T47D (cell line): ENCODE data around the gene PRKCZ.

ENCODE experiments used
- DNase-seq, 2 experiments: peaks; one replicate each; pipeline versions ENCODE4 v3.0.0 to v3.0.0-alpha.2; 2011 to 2012; ENCODE audit warnings: low read depth in 1 of 2, low spot score in 1 of 2
- JUND ChIP-seq: IDR thresholded peaks from 2 replicates; pipeline ENCODE4 v1.6.1; 2012; ENCODE audit warnings: low read depth
- in situ Hi-C: cut with HindIII; loops from 2 replicates; pipeline ENCODE4 v1.10.0; 2016; ENCODE audit warnings: low sequenced_read_pairs, low pct_unique_long_range_greater_than_20kb

The PRKCZ gene

DNA sequence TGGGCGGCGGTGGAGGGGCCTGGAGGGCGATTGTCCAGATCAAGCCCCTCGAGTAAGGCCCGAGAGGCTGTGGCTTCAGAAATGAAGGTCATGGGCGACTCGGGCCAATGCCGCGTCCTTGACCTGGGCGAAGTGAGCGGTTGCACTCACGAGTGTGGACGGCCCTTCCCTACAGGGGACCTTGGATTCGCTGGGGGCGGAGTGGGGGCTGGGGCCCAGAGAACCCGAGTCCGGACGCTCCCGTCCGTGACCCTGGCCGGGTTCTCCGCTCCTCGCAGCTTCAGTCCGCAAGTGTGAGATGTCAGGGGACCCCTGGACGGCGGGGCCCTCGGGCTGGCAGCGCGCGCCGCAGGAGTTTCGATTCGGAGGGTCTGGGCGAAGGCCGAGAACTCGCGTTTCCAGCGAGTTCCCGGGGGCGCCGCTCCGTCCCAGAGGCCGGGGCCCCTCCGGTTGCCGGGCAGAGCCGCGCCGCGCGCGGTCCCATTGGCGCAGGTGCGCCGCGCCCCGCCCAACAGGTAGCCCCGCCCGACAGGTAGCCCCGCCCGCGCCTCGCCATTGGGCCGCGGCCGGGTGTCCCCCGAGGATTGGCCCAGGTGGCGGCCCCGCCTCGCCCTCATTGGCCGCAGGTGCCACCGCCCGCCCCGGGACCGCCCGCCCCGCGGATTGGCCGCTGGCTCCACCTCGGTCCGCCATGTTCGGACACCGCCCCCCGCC, at the start of gene PRKCZ:
PRKCZ (plus strand) TSS at position 694 of the 714 bp plus-strand sequence. CDS start 220 bp downstream, outside the sequence.
- no peak for TF ChIP-seq JUND
- in situ Hi-C loops, result no loop called here
- DNase-seq, result peak; percentile 86 to 95

DNA sequence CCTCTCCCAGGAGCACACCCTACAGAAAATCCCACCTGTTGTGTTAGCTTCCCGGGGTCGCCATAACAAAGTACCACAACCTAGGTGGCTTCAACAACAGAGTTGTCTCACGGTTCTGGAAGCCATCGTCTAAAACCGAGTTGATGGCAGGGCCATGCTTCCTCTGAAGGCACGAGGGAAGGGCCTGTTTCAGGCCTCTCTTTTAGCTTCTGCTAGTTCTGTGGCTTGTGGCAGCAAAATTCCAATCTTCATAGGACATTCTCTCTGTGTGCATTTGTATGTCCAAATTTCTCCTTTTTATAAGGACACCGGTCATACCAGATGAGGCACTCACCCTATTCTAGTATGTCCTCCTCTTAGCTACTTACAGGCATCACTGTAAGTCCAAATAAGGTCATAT, 49.8 kb upstream of the PRKCZ start:
- no peak for DNase-seq
- TF ChIP-seq JUND, result no peak
- in situ Hi-C loops, result no loop called here

DNA sequence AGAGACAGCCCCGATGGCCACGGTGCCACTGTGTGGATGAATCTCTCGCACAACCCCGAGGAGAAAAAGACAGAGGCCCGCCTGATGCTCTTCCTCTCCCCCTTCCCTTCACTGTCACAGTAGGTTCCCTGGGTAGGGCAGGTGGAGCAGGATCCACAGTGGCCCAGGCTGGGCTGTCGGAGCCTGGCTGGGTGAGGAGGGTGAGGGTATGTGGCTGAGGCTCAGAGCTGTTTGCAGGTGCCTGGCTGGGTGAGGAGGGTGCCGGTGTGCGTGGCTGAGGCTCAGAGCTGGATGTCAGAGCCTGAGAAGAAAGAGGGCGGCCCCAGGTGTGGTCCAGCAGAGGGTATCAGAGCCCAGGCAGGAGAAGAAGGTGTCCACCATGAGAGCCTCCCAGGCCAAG, 49.4 kb upstream of the PRKCZ start:
- DNase-seq, result no peak
- no peak for TF ChIP-seq JUND
- in situ Hi-C loops, result no loop called here

DNA sequence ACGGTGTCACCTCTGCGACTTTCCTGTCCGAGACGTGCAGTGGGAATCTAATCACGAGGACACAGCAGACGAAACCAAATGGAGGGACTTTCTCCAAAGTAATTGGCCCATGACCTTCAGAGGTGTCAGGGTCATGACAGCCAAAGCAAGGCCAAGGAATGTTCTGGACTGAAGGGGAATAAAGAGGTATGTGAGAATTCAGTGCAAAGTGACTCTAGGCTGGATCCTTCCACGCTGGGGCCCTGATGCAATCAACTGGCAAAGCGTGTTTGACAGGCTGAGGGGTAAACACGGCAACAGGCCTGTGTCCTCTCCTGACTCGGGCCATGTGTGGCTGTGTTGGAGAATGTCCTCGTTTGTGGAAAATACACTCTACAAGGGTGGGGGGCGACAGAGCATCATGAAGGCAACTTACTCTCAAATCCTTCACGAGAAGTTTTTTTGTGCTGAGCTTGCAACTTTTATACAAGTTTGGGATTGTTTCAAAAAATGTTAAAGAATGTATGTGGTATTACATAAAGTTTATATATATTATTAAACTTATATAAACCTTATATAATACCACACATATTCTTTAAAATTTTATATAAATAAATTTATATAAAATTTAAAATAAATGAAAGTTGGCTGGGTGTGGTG, 48.3 kb upstream of the PRKCZ start:
- no peak for TF ChIP-seq JUND
- DNase-seq, result peak; percentile 85 to 95
- in situ Hi-C loops, result no loop called here

DNA sequence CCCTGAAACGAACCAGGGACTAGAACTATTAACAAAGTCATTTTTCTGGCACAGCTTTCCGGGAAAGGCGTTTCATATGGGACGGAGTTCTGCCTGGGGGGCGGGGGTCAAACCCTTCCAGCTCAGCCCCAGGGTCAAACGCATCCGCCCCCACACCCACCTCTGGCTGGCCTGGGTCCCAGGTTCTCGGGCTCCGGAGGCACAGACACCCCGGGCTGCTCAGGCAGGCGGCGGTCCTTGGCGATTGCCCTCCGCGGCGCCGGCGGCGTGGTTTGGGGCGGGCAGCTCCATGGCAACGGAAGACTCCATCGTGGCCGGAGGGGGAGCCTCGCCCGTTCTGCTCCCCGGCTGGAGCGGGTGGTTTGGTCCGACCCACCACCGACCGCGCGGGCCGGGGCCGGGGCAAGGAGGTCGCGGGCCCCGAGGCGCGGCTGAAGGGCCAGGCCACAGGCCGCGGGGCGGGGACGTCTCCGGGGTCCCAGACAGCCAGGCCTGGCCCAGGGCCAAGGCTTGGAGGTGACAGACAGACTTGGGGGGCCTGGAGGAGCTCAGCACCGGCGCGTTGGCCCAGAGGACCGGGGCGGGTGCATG, 46.6 kb upstream of the PRKCZ start, which contains the start of gene CFAP74:
CFAP74 (minus strand) TSS at position 246 of the 591 bp plus-strand sequence. CDS start 12,830 bp downstream, outside the sequence.
- no peak for TF ChIP-seq JUND
- no peak for DNase-seq
- in situ Hi-C loops, result no loop called here

DNA sequence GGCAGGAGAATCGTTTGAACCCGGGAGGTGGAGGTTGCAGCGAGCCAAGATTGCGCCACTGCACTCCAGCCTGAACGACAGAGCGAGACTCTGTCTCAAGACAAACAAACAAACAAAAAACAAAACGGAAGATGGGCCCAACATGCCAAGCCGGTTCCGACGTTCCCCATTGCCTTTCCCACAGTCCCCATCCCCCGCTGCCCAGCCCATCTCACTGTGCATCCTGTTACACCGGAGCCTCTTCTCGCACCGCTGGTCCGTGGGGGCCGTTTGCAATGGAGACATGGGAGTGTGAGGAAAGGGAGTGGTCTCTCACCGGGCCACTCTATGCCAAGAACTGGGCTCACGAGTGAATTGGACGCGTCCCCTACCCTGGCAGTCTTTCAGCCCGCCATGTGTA, 45.4 kb upstream of the PRKCZ start:
- no peak for DNase-seq
- TF ChIP-seq JUND, result no peak
- in situ Hi-C loops, result no loop called here

DNA sequence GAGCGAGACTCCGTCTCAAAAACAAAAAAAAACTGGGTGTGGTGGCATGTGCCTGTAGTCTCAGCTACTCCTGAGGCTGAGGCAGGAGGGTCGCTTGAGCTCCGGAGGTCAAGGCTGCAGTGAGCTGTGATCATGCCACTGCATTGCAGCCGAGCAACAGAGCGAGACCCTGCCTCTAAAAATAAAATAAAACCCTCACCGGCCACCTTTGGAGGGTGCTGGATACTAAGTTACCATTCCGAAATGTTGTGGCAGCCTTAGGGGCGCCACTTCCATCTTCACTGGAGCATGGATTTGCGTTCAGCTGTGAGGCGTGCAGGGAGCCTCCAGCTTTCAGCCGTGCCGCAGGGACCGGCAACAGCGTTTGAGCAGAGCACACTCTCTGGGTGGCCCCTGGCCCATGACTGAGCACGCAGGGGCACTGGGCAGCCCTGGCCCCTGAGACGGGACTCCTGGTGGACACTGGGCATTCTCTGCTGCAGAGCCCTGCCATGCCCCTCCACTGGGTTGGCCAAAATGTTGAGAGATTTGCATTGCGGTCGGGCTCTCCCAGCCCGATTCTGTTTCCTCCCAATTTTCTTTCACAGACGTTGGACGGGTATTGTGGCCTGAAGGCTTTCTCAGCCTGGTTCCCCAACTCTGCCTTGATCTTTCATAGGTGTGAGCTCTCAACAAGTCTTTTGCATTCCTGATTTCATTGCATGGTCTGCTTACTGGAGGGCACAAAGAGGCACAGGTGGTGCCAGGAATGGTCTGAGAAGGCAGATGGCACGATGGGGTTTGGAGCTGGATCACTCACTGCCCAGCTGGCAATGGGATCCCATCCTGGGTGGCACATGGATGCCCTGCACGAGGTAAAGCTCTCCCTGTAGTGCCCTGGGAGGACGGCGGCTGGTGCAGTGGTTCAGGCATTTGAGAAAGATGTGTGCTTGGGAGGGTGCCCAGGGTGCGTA, 40.8 kb upstream of the PRKCZ start:
- TF ChIP-seq JUND, result no peak
- in situ Hi-C loops, result no loop called here
- no peak for DNase-seq

DNA sequence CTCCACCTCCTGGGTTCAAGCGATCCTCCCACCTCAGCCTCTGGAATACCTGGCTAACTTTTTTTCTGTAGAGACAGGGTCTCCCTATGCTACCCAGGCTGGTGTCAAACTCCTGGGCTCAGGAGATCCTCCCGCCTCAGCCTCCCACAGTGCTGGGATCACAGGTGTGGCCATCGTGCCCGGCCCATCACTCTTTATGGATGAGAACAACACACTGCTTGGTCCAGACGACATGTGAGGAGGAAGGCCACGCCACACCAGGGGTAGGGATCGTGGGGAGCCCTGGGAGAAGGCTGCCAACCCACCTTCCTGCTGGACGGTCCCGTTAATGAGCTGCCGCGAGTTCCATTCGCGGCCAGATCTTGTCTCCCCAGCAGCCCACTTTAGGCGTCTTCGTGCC, 36.0 kb upstream of the PRKCZ start:
- no peak for TF ChIP-seq JUND
- no peak for DNase-seq
- in situ Hi-C loops, result no loop called here

DNA sequence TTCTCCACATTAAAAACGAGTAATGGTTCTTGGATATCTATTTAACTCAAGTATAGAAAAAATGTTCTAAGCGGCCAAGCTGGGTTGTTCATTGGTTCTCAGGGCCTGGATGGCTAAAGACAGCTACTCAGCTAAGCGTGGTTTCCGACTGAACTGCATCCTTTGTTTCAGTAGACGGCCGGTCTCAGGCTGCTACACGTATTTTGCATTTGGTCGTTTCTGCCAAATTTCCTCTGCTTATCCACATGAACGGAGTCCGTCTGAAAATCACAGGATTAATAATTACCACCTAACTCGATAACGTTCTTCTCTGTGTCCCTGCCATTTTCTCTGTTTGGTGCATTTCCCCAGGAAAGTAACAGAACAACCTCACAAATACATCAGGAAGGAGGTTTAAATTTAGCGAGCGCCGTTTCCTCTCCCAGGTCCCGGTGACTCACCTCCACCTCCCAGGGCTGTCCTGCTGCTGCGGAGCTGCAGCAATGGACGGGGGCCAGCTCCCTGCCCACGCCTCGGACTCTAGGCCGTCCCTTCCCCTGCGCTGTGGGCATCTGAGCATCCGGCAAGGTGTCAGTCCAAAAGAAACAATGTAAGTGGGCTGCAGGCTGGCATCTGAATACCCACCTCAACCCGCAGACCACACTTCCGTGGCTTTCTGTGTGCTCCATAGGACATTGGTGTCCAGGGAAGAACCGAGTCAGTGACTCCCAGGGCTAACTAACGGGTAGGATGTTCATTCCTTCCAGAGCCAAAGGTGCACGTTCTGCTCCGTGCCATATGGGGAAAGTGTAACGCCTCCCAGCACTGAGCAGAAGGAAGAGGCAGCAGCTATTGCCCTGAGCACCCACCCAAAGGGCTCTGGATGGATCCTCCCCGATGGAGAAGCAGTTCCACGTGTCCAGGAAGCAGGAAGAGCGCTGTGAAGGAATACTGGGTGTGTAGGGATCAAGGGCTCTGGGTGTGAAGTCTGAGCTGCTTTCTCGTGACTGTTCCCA, 35.2 kb upstream of the PRKCZ start:
- no peak for TF ChIP-seq JUND
- in situ Hi-C loops, result no loop called here
- DNase-seq, result no peak

DNA sequence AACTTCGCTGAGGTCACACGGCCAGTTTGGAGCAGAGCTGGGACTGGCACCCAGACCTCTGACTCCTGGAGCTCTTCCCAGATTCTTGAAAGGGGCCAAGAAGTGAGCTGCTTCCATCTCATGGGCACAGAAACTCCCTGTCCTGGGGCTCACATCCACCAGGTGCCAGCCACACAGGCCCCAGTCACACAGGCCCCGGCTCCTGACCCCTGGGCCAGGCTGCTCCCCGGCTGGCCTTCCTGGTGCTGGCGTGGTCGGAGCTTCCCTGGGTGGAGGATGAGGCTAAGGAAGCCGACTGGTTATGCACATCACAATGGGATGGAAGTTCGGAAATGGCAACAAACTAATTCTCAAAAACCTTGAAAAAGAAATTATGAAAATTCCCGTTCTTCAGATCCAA, 34.1 kb upstream of the PRKCZ start:
- in situ Hi-C loops, result no loop called here
- no peak for DNase-seq
- no peak for TF ChIP-seq JUND
